GM19099 (cell line): ENCODE results near the gene CHCHD6.

Source experiments
- POLR2A ChIP-seq: IDR thresholded peaks from 3 replicates; pipeline ENCODE4 v1.6.1; 2011; ENCODE audit warnings: low read depth; ENCODE audit not compliant: insufficient read length; ENCODE audit errors: extremely low read depth

The CHCHD6 gene

DNA sequence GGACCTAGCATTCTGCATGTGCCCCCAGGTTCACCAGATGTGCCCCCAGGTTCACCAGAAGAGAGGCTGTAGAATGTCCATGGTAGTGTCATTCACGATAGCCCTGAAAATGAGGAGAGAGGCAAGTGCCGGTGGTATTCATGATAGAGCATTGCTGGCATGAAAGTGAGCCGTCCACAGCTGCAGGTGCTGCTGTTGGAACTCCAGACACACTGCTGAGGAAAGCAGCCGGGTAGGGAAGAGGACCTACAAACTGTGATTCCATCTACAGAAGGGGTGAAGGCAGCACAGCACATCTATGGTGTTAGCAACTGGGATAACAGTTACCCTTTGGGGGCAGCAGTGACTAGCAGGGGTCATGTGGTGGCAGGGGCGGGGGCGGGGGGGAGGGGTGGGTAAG, 153.9 kb downstream of the CHCHD6 start:
- TF ChIP-seq POLR2A = no peak

DNA sequence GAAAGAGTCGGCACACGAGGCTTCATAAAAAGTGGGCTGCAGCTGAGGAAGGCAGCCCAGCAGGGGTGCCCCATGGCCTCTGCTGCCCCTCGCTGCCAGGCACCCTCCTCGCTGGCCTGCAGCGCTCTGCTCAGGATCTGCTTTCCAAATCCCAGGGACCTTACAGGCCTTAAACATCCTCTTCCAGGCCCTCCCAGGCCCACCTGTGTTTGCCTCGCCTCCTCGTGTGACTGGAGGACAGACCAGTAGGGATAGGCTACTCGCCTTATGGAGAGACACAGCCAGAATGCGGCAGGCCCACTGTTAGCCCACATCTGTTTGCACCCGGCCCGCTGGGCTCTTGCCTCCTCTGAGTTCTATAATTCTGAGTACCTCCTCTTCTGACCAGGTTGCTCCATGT, 154.4 kb downstream of the CHCHD6 start:
- TF ChIP-seq POLR2A = no peak

DNA sequence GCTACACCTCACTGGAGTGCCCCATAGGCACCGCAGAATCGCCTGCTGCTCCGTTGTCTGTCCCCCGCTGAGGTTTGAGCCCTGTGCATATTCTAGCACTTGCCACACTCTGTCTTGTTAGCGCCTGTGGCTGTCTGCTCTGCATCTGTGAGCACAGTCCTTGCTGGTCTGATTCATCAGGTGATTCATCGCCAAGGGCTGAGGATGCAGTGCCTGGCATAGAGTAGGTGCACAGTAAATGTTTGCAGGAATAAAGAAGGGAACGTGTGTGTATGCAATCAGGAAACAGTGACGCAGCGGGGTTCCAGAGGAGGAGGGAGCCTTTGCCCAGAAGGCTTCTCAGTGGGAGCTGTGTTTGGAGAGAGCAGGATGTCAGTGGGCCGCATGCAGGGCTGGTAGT, 154.8 kb downstream of the CHCHD6 start:
- no peak for TF ChIP-seq POLR2A

- TF ChIP-seq POLR2A = no peak
These were observed 155.6 kb downstream of the CHCHD6 start for GRCh38 chr3:126859415-126860246.

- no peak for TF ChIP-seq POLR2A
These were observed 161.7 kb downstream of the CHCHD6 start for GRCh38 chr3:126865736-126866135.

GRCh38 chr3:126866175-126866759, 162.2 kb downstream of the CHCHD6 start:
- no peak for TF ChIP-seq POLR2A

GRCh38 chr3:126867190-126867862, 163.3 kb downstream of the CHCHD6 start:
- no peak for TF ChIP-seq POLR2A

DNA sequence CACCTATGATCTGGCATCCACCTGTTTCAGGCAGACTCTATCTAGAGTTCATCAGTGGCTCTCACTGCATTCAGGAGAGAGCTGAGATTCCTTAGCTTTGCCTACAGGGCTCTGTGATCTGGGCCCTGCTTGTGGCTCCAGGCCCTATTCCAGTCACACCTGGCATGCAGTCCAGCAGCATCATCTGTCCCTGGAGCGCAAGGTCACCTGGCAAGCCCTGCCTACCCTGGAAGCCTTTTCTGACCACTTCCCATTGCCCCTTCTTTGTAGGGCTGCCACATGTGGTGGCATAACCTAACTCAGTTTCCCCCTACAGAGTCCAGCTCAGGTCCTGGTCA, 163.8 kb downstream of the CHCHD6 start:
- no peak for TF ChIP-seq POLR2A

DNA sequence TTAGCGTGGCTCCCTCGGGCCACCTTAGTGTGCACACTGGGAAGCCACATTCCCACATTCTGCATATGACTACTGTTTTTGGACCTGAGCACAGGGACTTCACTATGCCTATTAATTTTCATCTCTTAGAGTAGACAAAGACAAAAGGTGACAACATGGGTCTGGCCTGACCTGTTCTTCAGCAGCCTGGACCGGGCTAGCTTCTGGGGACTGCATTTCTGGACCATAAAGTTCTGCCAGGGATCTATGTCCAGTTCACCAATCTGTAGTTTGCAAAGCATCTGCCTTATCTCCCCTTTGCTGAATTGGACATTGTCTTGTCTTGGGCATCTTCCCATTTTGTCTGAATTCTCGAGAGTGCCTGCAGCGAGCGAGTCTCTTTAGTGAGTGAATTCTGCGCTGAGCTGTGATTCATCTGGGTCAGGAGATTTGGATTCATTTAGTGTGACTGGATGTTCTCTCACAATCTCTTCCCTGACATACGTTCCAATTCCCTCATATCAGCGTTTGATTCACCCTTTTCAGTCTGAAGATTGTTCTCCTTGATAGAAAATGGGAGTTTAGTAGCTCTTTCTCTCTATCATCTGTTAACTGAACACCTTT, 166.7 kb downstream of the CHCHD6 start:
- no peak for TF ChIP-seq POLR2A

DNA sequence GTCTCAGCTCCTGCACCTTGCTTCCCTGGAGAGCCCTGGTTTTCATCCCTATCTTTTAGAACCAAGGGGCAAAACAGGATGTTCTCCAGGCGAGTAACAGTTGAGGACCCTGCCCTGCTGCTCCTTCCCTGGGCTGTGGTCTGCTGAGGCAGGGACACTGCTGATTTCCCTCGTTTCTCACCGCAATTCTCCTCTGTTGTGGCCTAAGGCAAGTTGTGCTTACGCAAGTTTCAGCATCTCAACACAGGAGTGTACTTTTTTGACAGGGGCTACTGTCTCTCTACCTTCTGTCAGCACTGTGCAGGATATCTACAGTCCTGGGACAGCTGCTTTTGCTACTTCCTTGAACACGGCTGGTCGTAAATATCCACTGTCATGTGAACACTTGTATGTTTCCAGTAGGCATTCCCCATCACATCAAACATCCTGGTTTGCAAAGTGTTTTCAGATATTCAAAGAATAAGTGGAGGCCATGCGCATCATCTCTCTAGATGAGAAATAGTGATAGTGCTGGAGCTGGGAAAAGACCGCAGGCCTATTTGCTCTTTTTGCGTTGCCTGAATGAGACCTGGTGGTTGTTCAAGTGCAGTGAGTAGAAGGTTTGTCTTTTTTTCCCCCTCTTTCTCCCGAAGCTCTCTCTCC, 168.8 kb downstream of the CHCHD6 start:
- no peak for TF ChIP-seq POLR2A

GRCh38 chr3:126873416-126873815, 169.4 kb downstream of the CHCHD6 start:
- TF ChIP-seq POLR2A = no peak

DNA sequence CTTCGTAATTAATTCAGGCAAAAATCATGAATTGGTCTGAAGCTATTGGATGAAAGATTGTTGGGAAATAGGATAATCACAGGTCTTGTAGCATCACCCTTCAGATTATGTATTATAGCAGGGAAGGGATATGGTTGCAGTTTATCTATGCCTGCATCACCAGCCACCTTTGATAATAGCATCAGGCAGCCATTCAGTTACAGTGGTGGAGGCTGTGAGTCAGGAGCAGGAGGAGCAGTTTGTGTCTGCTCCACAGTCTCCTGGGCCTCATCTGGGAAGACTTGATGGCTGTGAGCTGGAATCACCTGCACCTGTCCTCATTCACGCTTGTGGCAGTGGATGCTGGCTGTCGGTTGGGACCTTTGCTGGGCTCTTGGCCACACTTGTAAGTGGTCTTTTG, 174.6 kb downstream of the CHCHD6 start:
- no peak for TF ChIP-seq POLR2A

DNA sequence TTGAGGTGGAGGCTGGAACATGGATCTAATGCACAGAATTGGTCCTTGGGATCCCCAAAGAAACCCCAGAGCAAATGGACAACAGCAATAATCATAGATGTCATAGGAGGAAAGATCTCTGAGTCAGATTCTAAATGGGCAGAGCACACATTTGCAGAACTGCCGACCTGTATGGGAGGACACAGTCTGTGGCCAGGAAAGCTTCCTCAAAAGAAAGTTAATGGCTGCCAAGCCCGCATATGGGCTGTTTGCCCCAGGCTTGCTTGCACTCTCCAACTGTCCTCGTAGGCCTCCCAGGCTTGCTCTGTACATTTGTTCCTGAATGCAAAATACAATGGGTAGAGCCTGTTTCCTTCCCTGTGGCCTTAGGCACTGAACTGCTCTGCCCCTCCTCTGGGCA, 176.9 kb downstream of the CHCHD6 start:
- no peak for TF ChIP-seq POLR2A

DNA sequence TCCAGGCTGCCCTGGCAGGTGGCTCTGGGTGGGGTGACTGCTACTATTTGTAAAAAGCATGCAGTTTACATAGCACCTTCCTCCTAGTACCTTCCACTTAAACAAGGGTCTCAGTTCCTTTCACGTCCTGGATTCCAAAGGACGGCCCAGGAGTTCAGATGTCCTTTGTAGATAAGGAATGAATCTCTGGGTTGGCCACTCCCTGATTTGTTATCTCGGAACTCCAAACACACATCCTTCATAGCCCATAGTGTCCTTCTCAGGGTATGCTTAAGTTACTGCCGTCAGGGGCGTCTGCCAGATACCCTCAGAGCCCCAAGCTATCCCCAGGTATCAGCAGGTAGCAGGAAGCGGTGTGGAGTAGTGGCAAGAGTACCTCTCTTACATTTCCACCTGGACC, 177.8 kb downstream of the CHCHD6 start:
- TF ChIP-seq POLR2A = no peak

- TF ChIP-seq POLR2A = no peak
These were observed 179.2 kb downstream of the CHCHD6 start for GRCh38 chr3:126883241-126883640.
